Hypothalamus (tissue), 51 donors: Measurements from ENCODE around the gene EML5.

Experiments
- DNase-seq, 51 donors: peaks; one replicate each; lab custom pipeline; 2025; lab: John Stamatoyannopoulos, UW

Gene EML5

DNA sequence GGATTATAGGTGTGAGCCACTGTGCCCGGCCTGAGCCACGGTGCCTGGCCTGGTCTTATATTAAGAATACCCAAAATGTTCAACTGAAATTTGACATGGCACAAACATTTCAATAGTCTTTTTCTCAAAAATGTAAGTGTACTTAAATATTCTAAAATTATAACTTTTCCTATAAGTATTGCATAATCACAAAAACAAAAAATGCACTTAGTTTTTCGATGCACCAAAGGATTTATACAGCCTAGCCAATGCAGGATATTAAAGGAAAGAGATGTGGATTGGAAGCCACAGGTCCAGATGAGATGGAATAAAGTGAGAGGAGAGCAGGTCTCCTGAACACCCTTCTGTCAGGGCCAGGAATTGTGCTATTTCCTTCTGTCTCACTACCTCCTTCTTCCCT, 167.1 kb downstream of the EML5 start:
- no peak for DNase-seq

DNA sequence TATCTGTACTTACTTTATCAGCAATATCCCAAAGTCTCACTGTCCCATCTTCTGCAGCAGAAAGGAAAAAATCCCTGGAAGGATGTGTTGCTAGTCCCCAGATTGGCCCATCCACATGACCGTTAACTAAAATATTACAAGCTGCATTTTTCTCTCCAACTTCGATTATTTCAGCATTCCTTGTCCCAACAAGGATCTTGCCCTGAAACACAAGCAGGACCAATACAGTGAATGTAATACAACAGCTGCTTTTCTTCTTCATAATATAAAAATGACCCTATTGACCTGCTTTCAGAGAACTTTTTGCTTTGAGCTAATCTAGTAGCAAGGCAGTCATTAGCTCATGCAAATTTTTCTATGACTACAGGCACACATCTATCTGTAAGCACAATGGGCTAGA, 171.7 kb downstream of the EML5 start:
- DNase-seq = no peak

DNA sequence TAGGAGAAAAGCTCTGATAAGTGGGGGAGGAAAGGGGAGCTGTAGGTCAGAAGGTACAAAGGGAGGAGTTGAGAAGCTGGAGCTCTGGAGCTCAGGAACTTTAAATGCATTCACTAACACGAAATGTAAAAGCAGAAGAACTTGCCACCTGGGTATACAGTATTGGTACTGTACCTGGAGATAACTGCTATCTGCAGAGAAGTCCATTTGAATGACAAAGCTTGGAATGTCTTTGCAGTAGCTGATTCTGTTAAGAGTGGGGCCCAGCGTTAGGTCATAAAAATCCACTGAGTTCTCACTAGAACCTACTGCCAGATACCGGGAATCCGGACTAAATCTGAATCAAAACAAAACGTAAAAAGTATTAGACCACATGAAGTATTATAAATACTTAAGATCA, 174.3 kb downstream of the EML5 start:
- DNase-seq = no peak

DNA sequence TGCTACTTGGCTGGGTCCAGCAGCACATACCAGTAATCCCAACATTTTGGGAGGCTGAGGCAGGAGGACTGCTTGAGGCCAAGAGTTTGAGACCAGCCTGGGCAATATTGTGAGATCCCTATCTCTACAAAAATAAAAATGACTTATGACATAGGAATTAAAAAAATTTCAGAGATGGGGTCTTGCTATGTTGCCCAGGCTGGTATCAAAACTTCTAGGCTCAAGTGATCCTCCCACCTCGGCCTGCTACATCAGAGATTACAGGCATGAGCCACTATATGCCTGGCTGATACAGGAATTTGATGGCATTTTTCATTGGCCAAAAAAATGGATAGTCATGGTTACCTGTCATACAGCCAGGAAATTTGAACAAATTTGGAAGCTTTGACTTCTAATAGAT, 175.3 kb downstream of the EML5 start:
- DNase-seq = no peak

DNA sequence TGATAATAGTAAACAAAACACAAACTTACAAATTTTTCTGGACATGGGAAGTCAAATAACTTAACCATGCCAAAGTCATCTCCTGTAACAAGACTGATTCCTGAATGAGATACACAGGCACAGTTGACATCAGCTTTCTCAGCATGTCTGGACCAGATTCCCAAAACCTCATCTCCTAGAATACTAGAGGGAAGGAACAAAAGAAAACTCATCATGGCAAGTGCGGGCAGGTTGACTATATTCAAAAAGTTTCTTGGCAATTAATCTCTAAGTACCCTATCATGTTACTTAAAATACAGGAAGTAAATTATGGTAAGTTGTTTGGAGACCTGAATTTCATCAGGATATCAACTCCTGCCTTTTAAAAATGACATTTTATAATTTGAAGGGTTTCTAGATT, 176.1 kb downstream of the EML5 start:
- no peak for DNase-seq

DNA sequence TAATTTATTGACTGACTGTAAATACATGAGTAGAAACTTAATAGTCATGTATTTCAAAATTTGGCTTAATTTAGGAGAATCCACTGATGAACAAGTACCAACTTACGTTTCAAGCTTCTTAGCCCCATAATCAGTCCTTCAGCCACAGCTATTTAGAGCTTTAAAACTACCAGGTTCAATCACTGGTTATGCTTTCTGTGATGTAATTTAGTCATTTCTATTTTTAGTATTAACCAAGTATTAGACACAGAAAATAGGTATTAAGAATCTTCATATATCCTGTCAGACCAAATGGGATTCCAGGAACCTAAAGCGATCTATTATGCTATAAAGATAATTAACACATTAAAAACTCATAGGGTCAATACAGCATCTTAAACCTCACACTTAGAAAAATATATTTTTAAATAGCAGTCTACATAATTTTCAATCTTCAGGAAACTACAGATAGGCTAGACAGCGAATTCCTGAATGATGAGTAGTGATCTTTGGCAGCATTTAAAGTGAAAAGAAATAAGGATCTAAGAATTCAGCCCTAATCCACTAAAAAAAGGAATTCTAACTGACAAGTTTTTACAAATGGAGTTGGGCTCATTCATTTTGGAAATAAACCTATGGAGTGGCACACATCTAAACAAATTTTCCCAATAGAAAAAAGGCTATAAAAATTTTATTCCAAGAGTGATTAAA, 178.4 kb downstream of the EML5 start:
- no peak for DNase-seq

DNA sequence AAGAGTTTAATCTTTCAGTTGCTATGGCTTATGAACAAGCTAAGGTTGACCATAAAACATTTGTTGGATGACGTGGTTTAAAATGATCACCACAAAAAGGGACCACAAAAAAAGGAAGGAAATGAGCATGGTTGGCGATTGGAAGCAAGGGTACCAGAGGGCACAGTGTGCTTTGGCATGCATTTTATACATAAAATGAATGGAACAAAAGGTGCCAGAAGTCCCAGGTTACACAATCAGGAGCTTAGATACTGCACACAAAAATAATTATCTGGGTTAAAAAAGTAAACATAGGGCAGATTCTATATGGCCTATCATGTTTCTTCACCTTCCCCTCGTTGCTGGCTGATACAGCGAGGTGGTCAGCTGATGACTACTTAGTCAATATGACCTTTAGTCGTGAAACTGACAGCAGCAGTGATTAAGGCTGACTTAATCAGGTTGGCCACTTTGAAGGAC, 179.2 kb downstream of the EML5 start:
- DNase-seq = no peak

DNA sequence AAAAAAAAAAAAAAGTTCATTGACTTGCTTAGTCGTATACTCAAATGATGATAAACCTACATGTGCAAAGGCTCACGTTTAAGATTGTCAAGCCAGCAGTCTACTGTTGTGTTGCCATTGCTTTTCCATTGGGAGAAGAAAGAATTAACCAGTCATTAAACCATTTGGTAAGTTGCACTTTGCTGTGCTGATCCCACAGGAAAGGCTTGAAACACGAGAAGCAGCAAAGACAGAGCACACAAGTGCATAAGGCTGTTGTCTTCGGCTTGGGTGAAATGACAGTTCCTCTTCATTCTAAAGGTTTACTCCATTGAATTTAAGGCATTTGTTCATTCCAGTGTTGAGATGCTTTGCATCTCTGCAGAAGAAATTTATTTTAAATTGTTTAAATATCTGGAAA, 179.8 kb downstream of the EML5 start:
- DNase-seq = no peak

DNA sequence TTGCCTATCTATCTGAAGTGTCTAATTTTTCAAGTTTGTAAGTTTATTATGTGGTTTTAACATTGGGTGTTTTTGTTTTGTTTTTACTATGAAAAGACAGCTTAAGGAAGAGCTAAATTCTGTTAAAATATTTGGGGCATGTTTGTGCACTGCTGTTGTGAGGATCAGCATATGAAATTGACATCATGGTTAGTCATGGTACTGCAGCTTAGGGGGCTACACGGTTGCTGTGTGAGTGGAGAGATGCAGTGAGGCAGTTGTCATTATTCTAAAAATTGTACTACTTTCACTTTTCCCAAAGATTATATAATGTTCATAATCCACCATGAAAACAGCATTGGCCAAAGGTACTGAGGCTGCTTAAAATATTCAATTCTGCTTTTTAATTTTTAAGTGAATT, 180.9 kb downstream of the EML5 start:
- no peak for DNase-seq

DNA sequence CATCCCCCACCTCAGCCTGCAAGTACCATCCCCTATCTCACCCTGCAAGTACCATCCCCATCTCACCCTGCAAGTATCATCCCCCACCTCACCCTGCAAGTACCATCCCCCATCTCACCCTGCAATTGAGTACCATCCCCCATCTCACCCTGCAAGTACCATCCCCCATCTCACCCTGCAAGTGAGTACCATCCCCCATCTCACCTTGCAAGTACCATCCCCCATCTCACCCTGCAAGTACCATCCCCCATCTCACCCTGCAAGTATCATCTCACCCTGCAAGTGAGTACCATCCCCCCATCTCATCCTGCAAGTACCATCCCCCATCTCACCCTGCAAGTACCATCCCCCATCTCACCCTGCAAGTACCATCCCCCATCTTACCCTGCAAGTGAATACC, 184.9 kb downstream of the EML5 start:
- no peak for DNase-seq

DNA sequence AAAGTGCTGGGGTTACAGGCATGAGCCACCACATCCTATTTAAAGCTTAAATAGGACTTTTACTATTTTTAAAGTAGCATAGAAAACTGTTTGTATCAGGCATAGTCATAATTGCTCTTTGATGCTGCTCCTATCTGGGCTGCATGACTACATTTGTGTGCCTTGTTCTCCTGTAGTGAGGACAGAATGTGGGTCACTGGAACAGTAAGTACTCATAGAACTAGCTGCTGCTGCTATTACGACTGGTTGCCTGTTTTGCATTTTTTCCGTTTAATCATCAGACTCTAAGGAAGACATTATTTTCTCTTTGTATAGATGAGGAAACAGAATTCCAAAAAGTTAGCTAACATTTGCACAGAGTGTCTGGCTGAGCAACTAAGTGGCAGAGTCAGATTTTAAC, 187.2 kb downstream of the EML5 start:
- no peak for DNase-seq

DNA sequence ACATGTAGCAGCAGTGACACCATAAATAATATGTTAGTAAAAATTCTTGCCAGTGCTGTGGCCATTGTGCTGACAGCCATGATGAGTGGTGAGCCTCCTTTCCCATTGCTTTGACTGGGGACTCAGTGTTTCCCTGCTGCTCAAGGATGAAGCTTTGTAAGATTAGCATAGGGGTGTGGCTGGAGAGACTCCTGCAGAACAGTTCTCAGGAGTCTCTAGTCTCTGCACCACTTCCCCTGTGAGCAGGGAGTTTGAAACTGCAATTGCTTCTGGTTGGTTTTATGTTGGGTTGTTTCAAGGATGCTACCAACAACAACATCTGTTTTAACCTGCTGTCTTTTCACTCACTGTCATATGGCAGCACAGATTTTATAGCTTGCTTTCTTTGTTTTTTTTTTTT, 188.5 kb downstream of the EML5 start:
- no peak for DNase-seq

DNA sequence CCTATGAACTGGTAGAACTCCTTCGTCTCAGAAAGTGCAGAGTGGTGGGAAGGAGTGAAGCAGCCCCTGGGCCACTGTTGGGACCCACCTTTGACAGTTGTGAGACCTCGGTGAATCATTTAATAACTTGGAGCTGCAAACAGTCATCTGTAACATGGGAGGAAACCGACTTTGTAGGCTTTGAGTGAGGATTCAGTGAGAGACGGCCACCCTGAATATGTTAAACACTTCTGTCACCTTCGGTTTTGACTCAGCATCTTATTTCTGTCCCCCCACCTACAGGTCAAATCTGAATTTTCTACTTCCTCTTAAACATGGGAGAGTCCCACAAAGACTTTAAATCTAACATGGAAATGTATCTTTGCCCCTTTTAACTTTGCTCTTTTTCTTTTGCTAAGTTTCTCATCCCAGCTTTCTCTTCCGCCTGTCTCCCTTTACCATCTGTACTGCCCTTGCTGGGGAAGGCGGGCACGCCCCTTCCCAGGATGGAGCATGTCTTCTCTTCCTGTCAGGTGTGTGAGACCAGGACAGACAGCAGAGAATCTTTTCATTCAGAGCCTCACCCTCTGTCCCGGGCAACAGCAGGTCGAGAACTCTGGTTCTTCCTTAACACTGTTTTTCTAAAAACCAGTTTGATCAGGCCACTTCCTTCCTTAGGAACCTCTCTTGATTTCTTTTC, 192.9 kb downstream of the EML5 start:
- DNase-seq = no peak

DNA sequence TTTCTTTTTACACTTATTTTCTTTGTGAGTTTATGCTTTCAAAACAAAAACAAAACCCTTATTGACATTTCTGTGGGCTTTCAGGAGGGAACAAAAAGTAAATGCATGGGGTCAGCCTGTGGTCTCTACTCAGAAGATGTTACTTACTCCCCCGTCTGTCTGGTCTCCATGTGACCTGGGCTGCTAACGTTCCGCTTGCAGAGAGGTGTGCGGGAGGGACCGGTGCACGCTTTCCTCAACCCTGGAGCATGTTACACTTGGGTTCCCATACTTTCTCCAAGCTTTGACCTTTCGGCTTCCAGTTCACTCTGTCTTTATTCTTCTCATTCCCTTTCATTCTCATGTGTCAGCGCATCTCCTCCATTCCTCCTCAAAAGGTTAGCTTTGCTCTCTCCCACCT, 193.4 kb downstream of the EML5 start:
- no peak for DNase-seq

DNA sequence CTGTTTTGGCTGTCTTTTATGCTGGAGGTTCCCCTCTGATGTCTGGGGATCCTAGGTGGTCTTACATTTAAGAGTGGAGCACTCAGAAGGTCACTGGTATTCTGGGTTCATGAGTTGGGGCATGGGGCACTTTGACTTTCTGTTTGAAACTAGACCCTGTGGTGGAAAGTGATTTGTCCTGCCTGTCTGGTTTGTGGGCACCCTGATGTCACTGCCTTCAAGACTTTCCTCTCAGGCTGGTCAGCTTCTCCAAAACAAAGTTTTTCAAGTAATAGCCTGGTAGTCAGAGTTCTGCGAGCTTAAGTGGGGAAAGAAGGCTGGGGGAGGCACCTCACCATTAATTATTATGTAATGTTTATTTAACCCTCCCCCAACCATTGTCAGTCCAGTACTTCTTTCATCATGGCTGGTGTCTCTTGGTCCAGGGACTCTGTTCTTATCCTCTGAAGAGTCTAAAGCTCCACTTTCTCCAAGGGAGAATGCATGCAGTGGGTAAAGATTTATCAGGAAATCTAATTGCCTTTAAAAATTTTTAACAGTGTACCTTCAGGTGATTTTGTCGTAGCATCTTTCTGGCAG, 194.6 kb downstream of the EML5 start:
- no peak for DNase-seq

DNA sequence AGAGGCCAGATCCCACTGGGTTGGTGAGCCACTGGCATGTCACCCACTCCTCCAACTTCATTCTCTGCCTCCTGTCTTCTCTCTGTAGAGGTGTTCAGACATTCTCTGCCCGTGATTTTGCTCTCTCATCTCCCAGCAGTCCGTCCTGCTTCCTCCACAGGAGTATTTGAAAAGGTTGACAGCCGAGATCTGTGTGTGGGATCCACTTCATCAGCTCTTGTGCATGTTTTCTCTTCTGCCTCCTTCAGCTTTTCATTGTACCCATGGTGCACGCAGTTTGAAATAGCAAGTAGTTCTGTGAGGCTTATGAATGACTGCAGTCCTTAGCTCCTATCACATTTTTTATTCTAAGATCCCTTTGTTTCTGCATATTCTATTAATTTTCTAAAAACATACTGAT, 195.2 kb downstream of the EML5 start:
- peak in 2 of 51 donors; percentile 9 to 15 for DNase-seq

DNA sequence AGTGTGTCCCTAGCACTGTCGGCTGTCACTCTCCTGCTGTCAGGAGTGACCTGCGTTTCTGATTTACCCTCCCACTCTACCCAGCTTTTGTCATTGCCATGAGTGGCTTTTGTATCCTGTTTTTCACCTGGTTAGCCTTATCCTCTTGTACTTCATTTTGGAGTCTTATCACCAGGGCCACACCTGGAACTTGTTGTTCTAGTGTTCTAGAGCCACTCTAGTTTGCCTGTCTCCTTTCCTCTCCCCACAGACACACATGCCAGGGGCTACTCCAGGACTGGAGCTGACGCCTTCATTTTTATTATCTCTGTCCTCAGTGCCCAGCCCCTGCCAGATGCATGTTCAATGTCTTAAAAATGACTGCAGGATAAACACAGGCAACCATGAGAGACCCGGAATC, 195.7 kb downstream of the EML5 start:
- no peak for DNase-seq

DNA sequence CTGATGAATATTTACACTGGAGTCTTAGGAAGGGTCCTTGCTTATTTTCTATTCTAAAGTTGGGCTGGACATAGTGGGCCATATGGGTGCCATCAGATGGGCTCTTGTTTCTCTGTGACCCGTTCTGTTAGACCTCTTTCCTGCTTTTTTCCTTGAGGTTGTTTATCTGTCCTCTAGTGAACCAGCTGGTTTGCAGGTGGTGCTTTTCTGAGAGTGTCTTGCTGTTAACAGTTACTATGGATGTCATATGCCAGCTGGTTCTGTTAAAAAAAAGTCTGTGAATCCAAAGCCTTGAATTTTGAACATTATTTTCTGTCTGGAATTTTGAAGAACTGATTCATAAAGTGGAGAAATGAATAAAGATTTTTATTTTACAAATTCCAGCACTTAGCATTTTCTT, 200.7 kb downstream of the EML5 start:
- no peak for DNase-seq

DNA sequence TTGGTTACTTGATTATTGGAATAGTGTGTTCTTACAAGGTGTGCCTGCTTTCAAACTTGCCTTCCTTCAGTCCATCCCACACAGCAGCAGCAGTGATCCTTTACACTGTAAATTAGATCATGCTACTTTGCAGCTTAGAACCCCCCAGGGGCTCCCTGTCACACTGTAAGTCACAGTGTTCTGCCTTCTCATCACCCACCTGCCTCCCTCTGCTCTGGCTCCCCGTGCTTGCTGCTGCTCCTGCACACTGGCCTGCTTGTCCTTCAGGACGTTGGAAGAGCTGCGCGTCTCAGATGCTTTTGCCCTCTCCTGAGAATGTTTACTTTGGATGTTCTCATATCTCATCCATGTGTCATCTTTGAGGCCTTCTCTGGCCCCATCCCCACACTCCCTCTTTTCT, 202.6 kb downstream of the EML5 start:
- no peak for DNase-seq

DNA sequence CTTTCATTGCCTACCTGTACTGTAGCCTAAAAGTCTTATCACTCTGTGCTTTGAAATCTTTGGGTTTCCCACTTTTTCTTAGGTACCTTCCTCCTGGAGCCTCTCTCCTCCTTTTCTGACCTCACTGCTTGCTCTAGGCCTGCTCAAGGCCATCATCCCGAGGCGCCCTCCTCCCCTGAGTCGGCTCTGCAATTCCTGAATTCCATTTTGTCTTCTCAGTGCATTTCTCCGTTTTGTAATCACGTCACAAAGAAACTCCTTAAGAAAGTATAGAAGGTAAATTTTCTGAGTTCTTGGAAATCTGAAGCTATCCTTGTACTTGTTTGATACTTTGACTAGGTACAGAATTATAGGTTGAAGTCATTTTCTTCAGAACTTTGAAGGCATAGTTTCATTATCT, 204.7 kb downstream of the EML5 start:
- DNase-seq = no peak

DNA sequence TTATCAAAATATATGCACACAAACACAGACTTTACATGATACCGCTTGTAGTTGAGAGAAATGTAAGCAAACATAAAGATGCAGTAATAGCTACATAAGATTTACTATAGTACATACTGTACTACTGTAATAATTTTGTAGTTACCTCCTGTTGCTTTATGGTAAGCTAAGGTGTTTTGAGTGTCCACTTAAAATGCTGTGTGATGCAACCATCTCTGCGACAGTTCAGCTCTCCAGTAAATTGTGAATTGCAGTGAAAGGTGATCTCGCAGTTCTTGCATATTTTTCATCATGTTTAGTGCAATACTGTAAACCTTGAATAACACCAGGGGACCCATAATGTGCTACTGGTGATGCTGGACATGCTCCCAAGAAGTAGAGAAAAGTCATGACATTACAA, 208.3 kb downstream of the EML5 start:
- no peak for DNase-seq

DNA sequence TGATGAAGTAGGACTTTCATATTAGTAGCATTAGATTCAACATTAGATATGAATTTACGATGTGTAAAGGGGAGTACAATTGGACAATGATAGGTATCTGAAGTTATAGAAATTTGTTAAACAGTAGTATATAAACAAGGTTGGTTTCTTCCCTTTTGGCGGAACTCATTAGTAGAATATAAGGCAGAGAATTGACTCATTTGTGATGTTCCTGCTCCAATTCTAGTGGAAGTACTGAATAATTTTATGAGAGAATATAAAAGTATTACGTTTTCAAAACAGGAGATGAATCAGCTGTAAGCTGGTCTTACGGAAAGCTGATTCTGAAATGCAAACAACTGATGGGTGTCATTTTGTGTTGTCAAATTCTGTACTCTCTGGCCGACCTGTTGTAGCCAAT, 216.5 kb downstream of the EML5 start:
- no peak for DNase-seq
